Activated CD8-positive, alpha-beta T cell treated with anti-CD3 and anti-CD28 coated beads for 36 hours (primary cell): ENCODE data around the gene SLC1A4. TPM values are rescaled to one million over a fixed set of nuclear protein-coding genes. Genes with fewer than 3 reads are reported as not detected.

Source experiments
- ATAC-seq: fragments of 200-7000 bp; cut with Tn5 transposase; one replicate; pipeline ENCODE4 v1.10.0; 2021; ENCODE audit warnings: mild to moderate bottlenecking, moderate library complexity
- CTCF ChIA-PET: fragments of 350-600 bp; sonication (Branson Sonifier 250); formaldehyde crosslinking; loops from one replicate; lab custom pipeline; 2021; ENCODE audit warnings: antibody characterized with exemption; lab: Charles Lee
- POLR2A ChIA-PET: fragments of 350-600 bp; sonication (Branson Sonifier 250); formaldehyde crosslinking; loops from one replicate; lab custom pipeline; 2021; ENCODE audit warnings: antibody characterized with exemption; lab: Charles Lee
- DNase-seq: peaks from one replicate; pipeline ENCODE4 v3.0.0-alpha.2; 2020
- H3K27ac Mint-ChIP-seq: one replicate; pipeline ENCODE4 v1.8.0; 2021; ENCODE audit warnings: mild to moderate bottlenecking, mixed read lengths
- H3K27me3 Mint-ChIP-seq: one replicate; pipeline ENCODE4 v1.8.0; 2021; ENCODE audit warnings: mixed read lengths
- H3K36me3 Mint-ChIP-seq: one replicate; pipeline ENCODE4 v1.8.0; 2021; ENCODE audit warnings: low read depth, mixed read lengths
- H3K4me1 Mint-ChIP-seq: one replicate; pipeline ENCODE4 v1.8.0; 2021; ENCODE audit warnings: low read depth, mixed read lengths
- H3K4me3 Mint-ChIP-seq: one replicate; pipeline ENCODE4 v1.8.0; 2021; ENCODE audit warnings: mild to moderate bottlenecking, moderate library complexity, mixed read lengths
- H3K9me3 Mint-ChIP-seq: one replicate; pipeline ENCODE4 v1.8.0; 2021; ENCODE audit warnings: mixed read lengths
- intact Hi-C: fragments of 100-400 bp; cut with micrococcal nuclease; formaldehyde crosslinking; loops from one replicate; pipeline ENCODE4 v1.10.0; 2022
- total RNA-seq, 2 experiments: library from RNA; stranded (reverse); gene quantifications; one replicate each; pipeline ENCODE4 v1.2.3, GENCODE V29; 2021
- TF ChIP-seq, protein P1 (sequence below): fragments of 200-600 bp; IDR thresholded peaks from one replicate; pipeline ENCODE4 v1.8.0; 2022; ENCODE audit warnings: antibody characterized with exemption, mild to moderate bottlenecking

Gene SLC1A4
- total RNA-seq, 2 experiments from 2014 or later = 14.6 to 14.9 TPM

GRCh38 chr2:65039640-65040039 is 50.4 kb downstream of the SLC1A4 start:
- ChIA-PET CTCF (interaction anchor here (0.9 to 19.6 kb wide), 7 partner anchors 8 to 120 kb away, joined by 3 to 237 read pairs (median 5); no protein-coding TSS in a partner anchor), POLR2A (interaction anchor here (0.6 kb wide), 1 partner anchor 21 kb away, joined by 3 read pairs; no protein-coding TSS in a partner anchor)
- no peak overlapping the region for H3K4me3 Mint-ChIP-seq
- peaks cover 10% of the 10 kb centered on the region for H3K36me3 Mint-ChIP-seq
- ATAC-seq = no peak
- intact Hi-C loops = loop anchor here (2.0 to 5.0 kb wide), 2 partner anchors 52 to 121 kb away; partner anchors contain the start of gene SLC1A4
- DNase-seq = no peak
- TF ChIP-seq, protein P1, sequence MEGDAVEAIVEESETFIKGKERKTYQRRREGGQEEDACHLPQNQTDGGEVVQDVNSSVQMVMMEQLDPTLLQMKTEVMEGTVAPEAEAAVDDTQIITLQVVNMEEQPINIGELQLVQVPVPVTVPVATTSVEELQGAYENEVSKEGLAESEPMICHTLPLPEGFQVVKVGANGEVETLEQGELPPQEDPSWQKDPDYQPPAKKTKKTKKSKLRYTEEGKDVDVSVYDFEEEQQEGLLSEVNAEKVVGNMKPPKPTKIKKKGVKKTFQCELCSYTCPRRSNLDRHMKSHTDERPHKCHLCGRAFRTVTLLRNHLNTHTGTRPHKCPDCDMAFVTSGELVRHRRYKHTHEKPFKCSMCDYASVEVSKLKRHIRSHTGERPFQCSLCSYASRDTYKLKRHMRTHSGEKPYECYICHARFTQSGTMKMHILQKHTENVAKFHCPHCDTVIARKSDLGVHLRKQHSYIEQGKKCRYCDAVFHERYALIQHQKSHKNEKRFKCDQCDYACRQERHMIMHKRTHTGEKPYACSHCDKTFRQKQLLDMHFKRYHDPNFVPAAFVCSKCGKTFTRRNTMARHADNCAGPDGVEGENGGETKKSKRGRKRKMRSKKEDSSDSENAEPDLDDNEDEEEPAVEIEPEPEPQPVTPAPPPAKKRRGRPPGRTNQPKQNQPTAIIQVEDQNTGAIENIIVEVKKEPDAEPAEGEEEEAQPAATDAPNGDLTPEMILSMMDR = no peak
- H3K27ac Mint-ChIP-seq = no peak overlapping the region
- H3K9me3 Mint-ChIP-seq = peaks cover 8% of the 10 kb centered on the region
- no peaks in the 10 kb centered on the region for H3K27me3 Mint-ChIP-seq
- peaks cover 11% of the 10 kb centered on the region for H3K4me1 Mint-ChIP-seq

DNA sequence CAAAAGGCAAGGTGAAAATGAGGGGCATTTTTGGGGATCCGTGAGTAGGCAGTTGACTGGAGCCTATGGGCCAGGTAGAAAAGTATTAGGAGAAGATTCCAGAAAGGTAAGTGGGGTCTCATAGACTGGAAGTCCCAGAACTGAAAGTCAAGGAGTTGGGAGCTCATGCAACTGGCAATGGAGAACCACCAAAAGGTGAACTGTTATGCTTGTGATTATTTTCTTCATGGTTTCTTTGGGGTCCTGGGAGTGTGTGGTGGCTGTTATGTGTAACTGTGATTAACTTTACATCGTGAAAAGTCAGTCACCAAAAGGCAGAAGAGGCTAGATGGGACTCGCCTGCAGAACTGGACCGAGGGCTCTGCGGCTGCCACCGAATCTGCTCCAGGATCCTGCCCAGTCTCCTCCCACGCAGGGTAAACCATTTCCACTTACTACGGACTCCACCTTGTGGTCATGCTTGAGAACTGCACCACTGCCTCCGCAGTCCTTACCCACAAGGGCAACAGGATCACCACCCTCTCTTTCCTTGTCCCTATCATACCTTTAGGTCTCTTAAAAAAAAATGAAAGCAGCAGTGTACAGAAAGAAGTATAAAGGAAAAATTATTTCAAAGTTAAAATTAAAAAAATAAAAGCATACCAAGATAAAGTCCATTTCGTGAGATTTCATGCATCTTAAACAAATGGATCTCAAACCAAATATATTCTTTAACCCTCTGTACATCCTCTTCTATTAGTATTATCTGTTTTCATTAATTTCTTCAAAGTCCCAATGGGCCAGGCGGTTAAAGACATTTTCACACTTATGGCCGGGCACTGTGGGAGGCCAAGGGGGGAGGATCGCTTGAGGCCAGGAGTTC is 51.4 kb downstream of the SLC1A4 start:
- H3K9me3 Mint-ChIP-seq = peaks cover 10% of the 10 kb centered on the region
- H3K4me3 Mint-ChIP-seq = no peak overlapping the region
- TF ChIP-seq, protein P1 = peak; percentile 99
- no peak overlapping the region for H3K27ac Mint-ChIP-seq
- no peaks in the 10 kb centered on the region for H3K27me3 Mint-ChIP-seq
- peaks cover 11% of the 10 kb centered on the region for H3K4me1 Mint-ChIP-seq
- ATAC-seq (peak; percentile 97), DNase-seq (peak; percentile 87)
- H3K36me3 Mint-ChIP-seq = peaks cover 16% of the 10 kb centered on the region
- ChIA-PET CTCF (interaction anchor here (0.5 to 19.6 kb wide), 12 partner anchors 8 to 121 kb away, joined by 3 to 237 read pairs (median 4); no protein-coding TSS in a partner anchor), POLR2A (no interaction called here)
- intact Hi-C loops = loop anchor here (2.0 to 5.0 kb wide), 2 partner anchors 53 to 122 kb away; partner anchors contain the start of gene SLC1A4

- Mint-ChIP-seq H3K36me3 (peaks cover 17% of the 10 kb centered on the region), H3K4me1 (peaks cover 11% of the 10 kb centered on the region), H3K4me3 (no peak overlapping the region), H3K9me3 (peaks cover 10% of the 10 kb centered on the region), H3K27ac (no peak overlapping the region), H3K27me3 (no peaks in the 10 kb centered on the region)
- DNase-seq (no peak), ATAC-seq (no peak)
- ChIA-PET POLR2A (no interaction called here), CTCF (interaction anchor here (1.0 to 19.6 kb wide), 5 partner anchors 9 to 126 kb away, joined by 3 to 237 read pairs (median 7); no protein-coding TSS in a partner anchor)
- intact Hi-C loops = loop anchor here (5.0 kb wide), 1 partner anchor 56 kb away; the partner anchor contains the start of gene SLC1A4
- TF ChIP-seq, protein P1 = no peak
These were observed 53.8 kb downstream of the SLC1A4 start for GRCh38 chr2:65043001-65043400.

- Mint-ChIP-seq H3K9me3 (peaks cover 16% of the 10 kb centered on the region), H3K36me3 (peaks cover 20% of the 10 kb centered on the region), H3K27ac (no peak overlapping the region), H3K27me3 (no peaks in the 10 kb centered on the region), H3K4me1 (peaks cover 11% of the 10 kb centered on the region), H3K4me3 (no peak overlapping the region)
- DNase-seq (no peak), ATAC-seq (no peak)
- POLR2A ChIA-PET = interaction anchor here (0.7 kb wide), 1 partner anchor 19 kb away, joined by 3 read pairs; no protein-coding TSS in a partner anchor
- TF ChIP-seq, protein P1 = no peak
- intact Hi-C loops = loop anchor here (5.0 kb wide), 1 partner anchor 57 kb away; the partner anchor contains the start of gene SLC1A4
- CTCF ChIA-PET = interaction anchor here (1.0 to 19.6 kb wide), 3 partner anchors 21 to 125 kb away, joined by 3 to 237 read pairs (median 12); no protein-coding TSS in a partner anchor
These were observed 55.0 kb downstream of the SLC1A4 start for GRCh38 chr2:65044097-65044735.
